OCI-LY7 (cell line): ENCODE data around the gene NPC2.

Experiments used
- EZH2phosphoT487 ChIP-seq: fragments of 200-600 bp; sonication (generic); IDR thresholded peaks from 2 replicates; pipeline ENCODE4 v1.6.1; 2018; ENCODE audit warnings: low read depth, borderline replicate concordance, mild to moderate bottlenecking, mixed run types, antibody characterized with exemption, low read length, moderate library complexity, mixed read lengths
- TF ChIP-seq, protein P1 (sequence below): fragments of 200-600 bp; sonication (generic); conservative IDR thresholded peaks from 2 replicates; pipeline ENCODE4 v1.5.1; 2014; ENCODE audit warnings: mild to moderate bottlenecking, antibody characterized with exemption, low read length, moderate library complexity, mixed read lengths

GRCh38 chr14:74457565-74457895 is 35.6 kb downstream of the NPC2 start:
- TF ChIP-seq, protein P1, sequence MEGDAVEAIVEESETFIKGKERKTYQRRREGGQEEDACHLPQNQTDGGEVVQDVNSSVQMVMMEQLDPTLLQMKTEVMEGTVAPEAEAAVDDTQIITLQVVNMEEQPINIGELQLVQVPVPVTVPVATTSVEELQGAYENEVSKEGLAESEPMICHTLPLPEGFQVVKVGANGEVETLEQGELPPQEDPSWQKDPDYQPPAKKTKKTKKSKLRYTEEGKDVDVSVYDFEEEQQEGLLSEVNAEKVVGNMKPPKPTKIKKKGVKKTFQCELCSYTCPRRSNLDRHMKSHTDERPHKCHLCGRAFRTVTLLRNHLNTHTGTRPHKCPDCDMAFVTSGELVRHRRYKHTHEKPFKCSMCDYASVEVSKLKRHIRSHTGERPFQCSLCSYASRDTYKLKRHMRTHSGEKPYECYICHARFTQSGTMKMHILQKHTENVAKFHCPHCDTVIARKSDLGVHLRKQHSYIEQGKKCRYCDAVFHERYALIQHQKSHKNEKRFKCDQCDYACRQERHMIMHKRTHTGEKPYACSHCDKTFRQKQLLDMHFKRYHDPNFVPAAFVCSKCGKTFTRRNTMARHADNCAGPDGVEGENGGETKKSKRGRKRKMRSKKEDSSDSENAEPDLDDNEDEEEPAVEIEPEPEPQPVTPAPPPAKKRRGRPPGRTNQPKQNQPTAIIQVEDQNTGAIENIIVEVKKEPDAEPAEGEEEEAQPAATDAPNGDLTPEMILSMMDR = no peak
- TF ChIP-seq EZH2phosphoT487 = no peak
